OCI-LY3 (cell line): ENCODE results near the gene MT1M.
A peak's percentile ranks its signal among the peaks of the same experiment; 100 is the strongest.

Experiments used
- H2AFZ ChIP-seq: fragments of 200-600, 300-600 bp; shearing (Covaris generic); 2 replicates; pipeline ENCODE4 v1.6.0; 2014; ENCODE audit warnings: antibody characterized with exemption, low read depth, low read length
- H3K27ac ChIP-seq: fragments of 200-600, 300-600 bp; sonication (generic); 2 replicates; pipeline ENCODE4 v1.5.1; 2014; ENCODE audit warnings: mild to moderate bottlenecking, low read length, moderate library complexity, mixed read lengths
- H3K27me3 ChIP-seq: fragments of 200-600, 300-600 bp; sonication (generic); 2 replicates; pipeline ENCODE4 v1.6.1; 2014; ENCODE audit warnings: low read depth, low read length, mixed read lengths
- H3K36me3 ChIP-seq: fragments of 200-600, 300-600 bp; sonication (generic); replicated peaks from 2 replicates; pipeline ENCODE3; 2014; ENCODE audit warnings: low read depth, low read length, mixed read lengths
- H3K4me1 ChIP-seq: fragments of 300-600, 200-600 bp; sonication (generic); 2 replicates; pipeline ENCODE4 v1.6.1; 2014; ENCODE audit warnings: low read length, mixed read lengths
- H3K4me2 ChIP-seq: fragments of 200-600, 300-600 bp; sonication (generic); 2 replicates; pipeline ENCODE4 v1.6.1; 2014; ENCODE audit warnings: low read length, mixed read lengths
- H3K4me3 ChIP-seq: fragments of 300-600, 200-600 bp; sonication (generic); 2 replicates; pipeline ENCODE4 v1.5.1; 2014; ENCODE audit warnings: antibody characterized with exemption, mild to moderate bottlenecking, low read length, moderate library complexity
- H3K79me2 ChIP-seq: fragments of 300-600, 200-600 bp; shearing (Covaris generic); 2 replicates; pipeline ENCODE4 v1.6.1; 2014; ENCODE audit warnings: mild to moderate bottlenecking, low read length, mixed read lengths
- H3K9ac ChIP-seq: fragments of 300-600, 200-600 bp; shearing (Covaris generic); 2 replicates; pipeline ENCODE4 v1.6.0; 2014; ENCODE audit warnings: mild to moderate bottlenecking, low read length, moderate library complexity
- H3K9me3 ChIP-seq: fragments of 200-600, 300-600 bp; shearing (Covaris generic); 2 replicates; pipeline ENCODE4 v1.6.1; 2014; ENCODE audit warnings: low read length, mixed read lengths; ENCODE audit not compliant: insufficient read depth
- H4K20me1 ChIP-seq: fragments of 200-600, 300-600 bp; sonication (generic); 2 replicates; pipeline ENCODE4 v1.6.1; 2016; ENCODE audit warnings: low read length, mixed read lengths; ENCODE audit not compliant: insufficient read depth
- CTCF ChIP-seq: fragments of 200-600, 300-600 bp; sonication (generic); IDR thresholded peaks from 2 replicates; pipeline ENCODE4 v1.5.1; 2014; ENCODE audit warnings: antibody characterized with exemption, low read length, low read depth
- EZH2phosphoT487 ChIP-seq: fragments of 200-600 bp; shearing (Covaris generic); IDR thresholded peaks from 2 replicates; pipeline ENCODE4 v1.6.1; 2018; ENCODE audit warnings: antibody characterized with exemption, mixed run types, low read depth

MT1M gene

GRCh38 chr16:56652600-56652999 lies 20.1 kb downstream of the MT1M start:
- no peak for TF ChIP-seq CTCF

GRCh38 chr16:56653218-56653617 lies 20.8 kb downstream of the MT1M start:
- peaks cover 5% of the 10 kb centered on the region; the same call in 1 of the 2 replicates for H3K4me1 ChIP-seq
- H3K36me3 ChIP-seq, result no peaks in the 10 kb centered on the region
- no peak overlapping the region for H3K4me3 ChIP-seq
- no peaks in the 10 kb centered on the region for H4K20me1 ChIP-seq
- H2AFZ ChIP-seq, result no peak overlapping the region
- no peak overlapping the region for H3K27ac ChIP-seq
- no peaks in the 10 kb centered on the region for H3K79me2 ChIP-seq
- peaks cover 17% of the 10 kb centered on the region for H3K27me3 ChIP-seq
- H3K9ac ChIP-seq, result no peak overlapping the region
- TF ChIP-seq CTCF (no peak), EZH2phosphoT487 (no peak)
- H3K9me3 ChIP-seq, result no peaks in the 10 kb centered on the region
- no peak overlapping the region for H3K4me2 ChIP-seq

More at GRCh38 chr16:56652600-56652999, 20.1 kb downstream of the MT1M start:
- Histone ChIP-seq H3K27me3 (peaks cover 18% of the 10 kb centered on the region), H3K9ac (no peak overlapping the region), H3K4me1 (peaks cover 2% of the 10 kb centered on the region; the same call in 1 of the 2 replicates), H3K9me3 (no peaks in the 10 kb centered on the region), H3K27ac (no peak overlapping the region), H3K79me2 (no peaks in the 10 kb centered on the region), H4K20me1 (no peaks in the 10 kb centered on the region), H3K4me2 (no peak overlapping the region), H3K36me3 (no peaks in the 10 kb centered on the region), H2AFZ (no peak overlapping the region), H3K4me3 (no peak overlapping the region)

DNA sequence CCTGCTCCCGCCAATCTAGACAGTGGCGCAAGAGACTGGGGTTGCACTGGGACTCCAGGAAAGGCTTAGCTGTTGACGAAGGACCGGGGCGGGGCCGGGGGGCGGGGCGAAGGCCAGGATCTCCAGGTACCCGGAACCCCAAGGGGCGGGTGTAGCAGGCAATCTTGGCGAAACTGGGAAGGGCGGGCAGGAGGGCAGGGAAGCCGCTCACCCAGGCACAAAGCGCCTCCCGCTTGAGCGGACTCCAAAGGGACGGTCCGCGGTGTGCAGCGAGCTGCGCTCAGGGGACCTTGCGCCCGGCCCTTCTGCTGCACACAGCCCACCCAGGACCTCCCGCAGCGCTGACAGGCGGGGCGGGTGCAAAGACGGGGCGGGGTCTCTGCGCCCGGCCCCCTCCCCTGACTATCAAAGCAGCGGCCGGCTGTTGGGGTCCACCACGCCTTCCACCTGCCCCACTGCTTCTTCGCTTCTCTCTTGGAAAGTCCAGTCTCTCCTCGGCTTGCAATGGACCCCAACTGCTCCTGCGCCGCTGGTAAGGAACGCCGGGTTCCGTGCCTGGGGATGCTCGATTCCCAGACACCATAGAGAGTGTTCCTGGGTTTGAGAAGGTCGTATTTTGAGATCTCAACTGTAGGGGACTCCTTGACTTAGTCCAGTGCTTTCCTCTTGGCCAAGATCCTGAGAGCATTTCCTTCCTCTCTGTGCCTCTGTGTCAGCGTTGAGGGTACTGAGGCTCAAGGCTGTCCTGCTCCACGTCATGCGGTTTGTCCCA lies 25.3 kb downstream of the MT1M start, which contains the start of gene MT1F:
TSS of gene MT1F (plus strand) at position 405 of the 772 bp plus-strand sequence. CDS start at position 505, 100 bp downstream.
- TF ChIP-seq CTCF (no peak), EZH2phosphoT487 (no peak)
- Histone ChIP-seq H4K20me1 (no peaks in the 10 kb centered on the region), H3K4me2 (peak within 1 kb of the TSS; percentile 87), H3K9me3 (no peaks in the 10 kb centered on the region), H3K36me3 (no peaks in the 10 kb centered on the region), H2AFZ (peak within 1 kb of the TSS; percentile 63), H3K27me3 (peaks cover 38% of the 10 kb centered on the region), H3K4me1 (peaks cover 7% of the 10 kb centered on the region; the same call in 1 of the 2 replicates), H3K9ac (peak within 1 kb of the TSS; percentile 57), H3K79me2 (no peaks in the 10 kb centered on the region), H3K27ac (no peak within 1 kb of the TSS), H3K4me3 (peak within 1 kb of the TSS; percentile 83)

DNA sequence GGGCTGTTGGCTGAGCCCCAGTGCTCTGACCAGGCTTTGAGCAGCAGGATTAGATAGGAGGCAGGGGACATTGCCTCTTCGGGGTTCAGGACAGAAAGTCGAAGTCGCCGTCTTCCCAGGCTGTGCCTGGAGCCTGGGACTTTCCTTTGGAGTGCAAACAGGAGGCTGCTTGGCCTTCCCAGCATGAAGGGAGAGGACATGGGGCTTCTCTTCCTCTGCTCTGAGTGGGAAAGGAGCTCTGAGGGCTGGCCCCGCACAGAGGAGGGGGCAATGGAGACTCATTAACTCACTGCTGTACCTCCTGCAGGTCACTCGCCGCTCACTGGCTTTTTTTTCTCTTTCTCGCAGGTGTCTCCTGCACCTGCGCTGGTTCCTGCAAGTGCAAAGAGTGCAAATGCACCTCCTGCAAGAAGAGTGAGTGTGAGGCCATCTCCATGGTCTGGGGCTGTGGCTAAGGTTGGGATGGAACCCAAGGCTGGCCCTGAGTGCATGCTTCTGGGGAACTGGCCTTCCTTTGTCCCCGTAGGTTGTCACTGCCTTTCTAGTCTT lies 25.9 kb downstream of the MT1M start:
- Histone ChIP-seq H3K27ac (no peak overlapping the region), H2AFZ (peak overlapping the region; percentile 63), H3K4me2 (peak overlapping the region; percentile 87), H3K9ac (peak overlapping the region; percentile 57), H3K9me3 (no peaks in the 10 kb centered on the region), H3K79me2 (no peaks in the 10 kb centered on the region), H4K20me1 (no peaks in the 10 kb centered on the region), H3K27me3 (peaks cover 33% of the 10 kb centered on the region), H3K36me3 (no peaks in the 10 kb centered on the region), H3K4me3 (peak overlapping the region; percentile 83), H3K4me1 (peaks cover 7% of the 10 kb centered on the region; the same call in 1 of the 2 replicates)
- TF ChIP-seq EZH2phosphoT487 (no peak), CTCF (no peak)
